DND-41 (cell line): ENCODE data around the gene ZNHIT6.

Experiments
- EZH2 ChIP-seq: IDR thresholded peaks from 3 replicates; pipeline ENCODE4 v1.6.1; 2012; ENCODE audit warnings: borderline replicate concordance, low read depth, mild to moderate bottlenecking, moderate library complexity, low read length, inconsistent platforms; ENCODE audit not compliant: severe bottlenecking
- TF ChIP-seq, protein P1 (sequence below): IDR thresholded peaks from 2 replicates; pipeline ENCODE4 v1.5.1; 2012; ENCODE audit warnings: borderline replicate concordance, low read length, moderate library complexity, mild to moderate bottlenecking; ENCODE audit not compliant: poor library complexity, severe bottlenecking; ENCODE audit errors: extremely low read depth

DNA sequence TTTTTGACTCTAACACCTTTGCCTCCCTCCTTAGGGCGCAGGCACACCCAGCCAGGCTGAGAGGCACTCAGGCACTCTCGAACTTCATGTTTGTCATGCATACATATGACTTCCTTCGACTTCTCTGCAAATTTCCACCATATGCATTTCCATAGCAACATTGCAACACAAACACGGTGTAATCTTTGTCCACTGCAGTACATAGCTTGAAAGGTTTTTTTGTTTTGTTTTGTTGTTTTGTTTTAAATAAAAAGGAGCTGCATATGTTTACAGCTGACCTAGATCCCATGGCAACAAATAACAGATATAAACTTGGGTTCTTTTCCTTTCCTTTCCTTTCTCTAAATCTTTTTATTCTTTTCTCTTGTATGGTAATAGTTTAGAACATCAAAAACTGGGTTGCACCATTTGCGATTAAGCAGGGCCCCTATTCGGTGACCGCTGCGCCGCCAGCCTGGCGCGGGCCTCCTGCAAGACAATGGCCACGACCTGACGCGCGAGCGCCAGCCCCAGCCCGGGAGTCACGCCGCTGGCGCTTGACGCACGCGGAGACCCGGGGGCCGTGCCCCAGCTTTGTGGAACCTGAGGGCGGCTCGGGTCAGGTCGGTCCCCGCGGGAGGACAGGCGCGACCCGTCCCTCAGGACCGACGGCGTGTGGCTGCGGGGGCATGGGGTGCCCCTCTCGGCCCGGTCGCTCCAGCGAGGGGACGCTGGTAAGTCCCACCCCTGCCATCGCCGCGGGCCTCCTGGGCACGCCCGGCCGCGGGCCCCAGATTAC lies 92.5 kb downstream of the ZNHIT6 start:
- TF ChIP-seq, protein P1, sequence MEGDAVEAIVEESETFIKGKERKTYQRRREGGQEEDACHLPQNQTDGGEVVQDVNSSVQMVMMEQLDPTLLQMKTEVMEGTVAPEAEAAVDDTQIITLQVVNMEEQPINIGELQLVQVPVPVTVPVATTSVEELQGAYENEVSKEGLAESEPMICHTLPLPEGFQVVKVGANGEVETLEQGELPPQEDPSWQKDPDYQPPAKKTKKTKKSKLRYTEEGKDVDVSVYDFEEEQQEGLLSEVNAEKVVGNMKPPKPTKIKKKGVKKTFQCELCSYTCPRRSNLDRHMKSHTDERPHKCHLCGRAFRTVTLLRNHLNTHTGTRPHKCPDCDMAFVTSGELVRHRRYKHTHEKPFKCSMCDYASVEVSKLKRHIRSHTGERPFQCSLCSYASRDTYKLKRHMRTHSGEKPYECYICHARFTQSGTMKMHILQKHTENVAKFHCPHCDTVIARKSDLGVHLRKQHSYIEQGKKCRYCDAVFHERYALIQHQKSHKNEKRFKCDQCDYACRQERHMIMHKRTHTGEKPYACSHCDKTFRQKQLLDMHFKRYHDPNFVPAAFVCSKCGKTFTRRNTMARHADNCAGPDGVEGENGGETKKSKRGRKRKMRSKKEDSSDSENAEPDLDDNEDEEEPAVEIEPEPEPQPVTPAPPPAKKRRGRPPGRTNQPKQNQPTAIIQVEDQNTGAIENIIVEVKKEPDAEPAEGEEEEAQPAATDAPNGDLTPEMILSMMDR = no peak
- no peak for TF ChIP-seq EZH2
